ENCODE results near the gene NEU4.

DNA sequence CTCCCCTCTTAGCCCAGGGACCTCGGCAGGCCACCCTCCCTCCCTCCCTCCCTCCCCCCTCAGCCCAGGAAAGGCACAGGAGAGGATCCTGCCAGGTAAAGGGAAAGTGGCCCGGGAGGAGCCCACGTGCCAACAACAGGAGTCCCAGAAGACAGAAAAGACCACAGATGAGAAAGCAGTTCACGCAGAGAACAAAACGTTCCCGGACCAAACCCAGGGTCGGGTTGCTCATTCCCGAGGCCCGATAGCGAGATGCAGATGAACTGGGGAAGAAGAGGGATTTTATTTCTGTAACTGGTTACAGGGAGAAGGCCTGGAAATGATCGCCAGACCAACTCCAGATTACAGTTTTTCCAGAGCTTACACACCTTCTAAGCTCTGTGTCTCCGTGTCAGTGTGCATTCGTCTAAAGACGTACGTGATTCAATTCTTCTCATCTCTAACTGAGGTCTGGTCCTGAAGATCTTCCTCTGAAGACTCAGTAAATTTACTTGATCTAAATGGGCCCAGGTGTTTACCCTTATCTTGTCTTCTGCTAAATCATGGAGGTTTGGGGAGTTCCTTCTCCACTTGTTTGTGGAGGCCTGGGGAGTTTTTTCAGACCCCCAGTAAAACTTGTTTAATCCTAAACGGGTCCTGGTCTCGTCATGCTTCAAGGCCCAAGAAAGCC is 807 bp upstream of the NEU4 start:
- TF ChIP-seq, protein P1, sequence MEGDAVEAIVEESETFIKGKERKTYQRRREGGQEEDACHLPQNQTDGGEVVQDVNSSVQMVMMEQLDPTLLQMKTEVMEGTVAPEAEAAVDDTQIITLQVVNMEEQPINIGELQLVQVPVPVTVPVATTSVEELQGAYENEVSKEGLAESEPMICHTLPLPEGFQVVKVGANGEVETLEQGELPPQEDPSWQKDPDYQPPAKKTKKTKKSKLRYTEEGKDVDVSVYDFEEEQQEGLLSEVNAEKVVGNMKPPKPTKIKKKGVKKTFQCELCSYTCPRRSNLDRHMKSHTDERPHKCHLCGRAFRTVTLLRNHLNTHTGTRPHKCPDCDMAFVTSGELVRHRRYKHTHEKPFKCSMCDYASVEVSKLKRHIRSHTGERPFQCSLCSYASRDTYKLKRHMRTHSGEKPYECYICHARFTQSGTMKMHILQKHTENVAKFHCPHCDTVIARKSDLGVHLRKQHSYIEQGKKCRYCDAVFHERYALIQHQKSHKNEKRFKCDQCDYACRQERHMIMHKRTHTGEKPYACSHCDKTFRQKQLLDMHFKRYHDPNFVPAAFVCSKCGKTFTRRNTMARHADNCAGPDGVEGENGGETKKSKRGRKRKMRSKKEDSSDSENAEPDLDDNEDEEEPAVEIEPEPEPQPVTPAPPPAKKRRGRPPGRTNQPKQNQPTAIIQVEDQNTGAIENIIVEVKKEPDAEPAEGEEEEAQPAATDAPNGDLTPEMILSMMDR (IDR thresholded peaks at IDR 0.05), result no peak
- TF ChIP-seq, protein P2, sequence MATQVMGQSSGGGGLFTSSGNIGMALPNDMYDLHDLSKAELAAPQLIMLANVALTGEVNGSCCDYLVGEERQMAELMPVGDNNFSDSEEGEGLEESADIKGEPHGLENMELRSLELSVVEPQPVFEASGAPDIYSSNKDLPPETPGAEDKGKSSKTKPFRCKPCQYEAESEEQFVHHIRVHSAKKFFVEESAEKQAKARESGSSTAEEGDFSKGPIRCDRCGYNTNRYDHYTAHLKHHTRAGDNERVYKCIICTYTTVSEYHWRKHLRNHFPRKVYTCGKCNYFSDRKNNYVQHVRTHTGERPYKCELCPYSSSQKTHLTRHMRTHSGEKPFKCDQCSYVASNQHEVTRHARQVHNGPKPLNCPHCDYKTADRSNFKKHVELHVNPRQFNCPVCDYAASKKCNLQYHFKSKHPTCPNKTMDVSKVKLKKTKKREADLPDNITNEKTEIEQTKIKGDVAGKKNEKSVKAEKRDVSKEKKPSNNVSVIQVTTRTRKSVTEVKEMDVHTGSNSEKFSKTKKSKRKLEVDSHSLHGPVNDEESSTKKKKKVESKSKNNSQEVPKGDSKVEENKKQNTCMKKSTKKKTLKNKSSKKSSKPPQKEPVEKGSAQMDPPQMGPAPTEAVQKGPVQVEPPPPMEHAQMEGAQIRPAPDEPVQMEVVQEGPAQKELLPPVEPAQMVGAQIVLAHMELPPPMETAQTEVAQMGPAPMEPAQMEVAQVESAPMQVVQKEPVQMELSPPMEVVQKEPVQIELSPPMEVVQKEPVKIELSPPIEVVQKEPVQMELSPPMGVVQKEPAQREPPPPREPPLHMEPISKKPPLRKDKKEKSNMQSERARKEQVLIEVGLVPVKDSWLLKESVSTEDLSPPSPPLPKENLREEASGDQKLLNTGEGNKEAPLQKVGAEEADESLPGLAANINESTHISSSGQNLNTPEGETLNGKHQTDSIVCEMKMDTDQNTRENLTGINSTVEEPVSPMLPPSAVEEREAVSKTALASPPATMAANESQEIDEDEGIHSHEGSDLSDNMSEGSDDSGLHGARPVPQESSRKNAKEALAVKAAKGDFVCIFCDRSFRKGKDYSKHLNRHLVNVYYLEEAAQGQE (IDR thresholded peaks at IDR 0.05; ENCODE audit: insufficient read depth in 1 of 2, low read depth in 2 of 2, low read length in 1 of 2), result no peak
- no peak for TF ChIP-seq POLR2AphosphoS5 (IDR thresholded peaks at IDR 0.05; ENCODE audit: low read depth, low read length)
- TF ChIP-seq SIN3A (IDR thresholded peaks at IDR 0.05; ENCODE audit: borderline replicate concordance, insufficient read depth, low read depth, low read length), result no peak
- TF ChIP-seq TCF7L2 (IDR thresholded peaks at IDR 0.05; ENCODE audit: low read depth, low read length), result no peak

Measured in Panc1 (cell line).